GM18505 (cell line): Measurements from ENCODE around the gene PKD1L1.

Experiments
- ATAC-seq: cut with Tn5 transposase; IDR thresholded peaks from one replicate; pipeline ENCODE4 v1.9.1; 2021; ENCODE audit not compliant: unreplicated experiment
- POLR2A ChIP-seq: IDR thresholded peaks from 4 replicates; pipeline ENCODE4 v1.6.1; 2011; ENCODE audit warnings: borderline replicate concordance; ENCODE audit not compliant: insufficient read depth, insufficient read length; ENCODE audit errors: extremely low read depth

Gene PKD1L1

DNA sequence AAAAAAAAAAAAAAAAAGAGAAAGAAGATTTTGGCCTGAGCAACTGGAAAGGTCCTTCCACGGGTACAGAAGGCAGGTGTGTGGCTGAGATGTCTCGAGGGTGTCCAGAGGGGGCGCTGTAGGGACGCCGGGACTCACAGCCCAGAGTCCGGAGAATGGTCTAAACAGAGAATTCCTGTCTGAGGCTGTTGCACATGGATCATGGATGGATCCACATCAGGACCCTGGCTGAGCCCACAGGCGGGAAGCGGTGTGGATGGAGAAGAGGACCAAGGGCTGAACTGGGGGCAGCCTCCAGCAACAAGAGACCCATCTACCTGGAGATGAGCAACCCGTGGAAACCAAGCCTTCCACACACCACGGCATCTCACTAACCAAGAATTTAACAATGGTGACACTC lies 55.0 kb downstream of the PKD1L1 start:
- ATAC-seq: no peak
- TF ChIP-seq POLR2A: no peak

DNA sequence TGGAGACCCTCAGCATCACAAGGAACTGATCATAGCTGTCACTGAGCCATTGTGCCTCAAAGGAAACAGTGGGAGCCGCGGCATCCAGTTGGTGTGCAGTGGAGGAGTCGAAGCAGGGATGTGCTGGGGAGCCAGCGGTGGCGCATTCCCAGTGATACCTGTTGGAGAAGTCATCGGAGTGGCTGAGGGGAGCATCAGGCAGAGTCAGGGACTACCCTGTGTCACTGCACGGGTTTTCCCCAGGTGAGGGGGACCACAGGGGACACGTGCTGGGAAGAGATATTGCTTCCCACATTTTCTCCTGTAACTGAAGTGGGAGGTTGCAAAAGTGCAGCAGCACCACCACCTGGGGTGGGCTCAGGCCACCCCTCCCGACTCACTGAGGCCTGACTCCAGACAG lies 57.7 kb downstream of the PKD1L1 start:
- TF ChIP-seq POLR2A: no peak
- no peak for ATAC-seq

DNA sequence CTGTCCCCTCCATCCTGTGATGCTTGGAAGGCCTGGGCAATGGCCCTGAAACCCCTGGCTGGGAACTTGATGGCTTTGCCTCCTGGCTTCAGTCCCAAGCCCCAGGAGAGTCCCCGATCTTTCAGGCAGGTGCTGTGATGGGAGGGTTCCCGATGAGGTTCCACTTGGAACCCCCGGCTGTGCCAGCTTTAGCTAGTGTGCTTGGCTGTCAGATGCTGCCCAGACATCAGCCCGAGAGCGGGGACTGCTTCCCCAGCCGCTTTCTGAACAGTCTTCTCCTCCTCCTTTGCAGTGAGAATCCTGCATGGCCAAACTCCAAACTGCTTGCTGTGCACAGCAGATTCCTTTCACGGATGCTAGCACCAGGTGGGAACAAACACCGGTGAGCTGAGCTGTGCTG lies 58.1 kb downstream of the PKD1L1 start:
- no peak for ATAC-seq
- TF ChIP-seq POLR2A: no peak

DNA sequence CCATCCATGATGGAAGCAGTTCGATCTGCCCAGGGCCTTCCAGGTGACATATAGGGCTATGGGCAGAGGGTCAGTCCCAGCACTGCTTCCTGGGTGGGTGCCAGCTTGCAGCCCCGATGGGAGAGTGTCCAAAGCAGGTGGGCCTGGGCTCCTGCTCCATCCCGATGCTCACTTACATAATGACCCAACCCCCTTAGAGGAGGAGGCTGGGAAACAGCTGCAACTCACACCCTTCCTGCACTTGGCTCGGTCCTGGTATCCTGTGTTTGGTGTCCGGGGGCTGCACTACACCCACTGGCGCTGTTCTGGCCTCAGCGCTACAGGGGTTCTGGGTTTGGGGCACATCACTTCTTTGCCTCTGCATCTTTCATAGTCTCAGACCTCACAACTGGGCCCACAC lies 58.5 kb downstream of the PKD1L1 start:
- ATAC-seq: no peak
- no peak for TF ChIP-seq POLR2A

DNA sequence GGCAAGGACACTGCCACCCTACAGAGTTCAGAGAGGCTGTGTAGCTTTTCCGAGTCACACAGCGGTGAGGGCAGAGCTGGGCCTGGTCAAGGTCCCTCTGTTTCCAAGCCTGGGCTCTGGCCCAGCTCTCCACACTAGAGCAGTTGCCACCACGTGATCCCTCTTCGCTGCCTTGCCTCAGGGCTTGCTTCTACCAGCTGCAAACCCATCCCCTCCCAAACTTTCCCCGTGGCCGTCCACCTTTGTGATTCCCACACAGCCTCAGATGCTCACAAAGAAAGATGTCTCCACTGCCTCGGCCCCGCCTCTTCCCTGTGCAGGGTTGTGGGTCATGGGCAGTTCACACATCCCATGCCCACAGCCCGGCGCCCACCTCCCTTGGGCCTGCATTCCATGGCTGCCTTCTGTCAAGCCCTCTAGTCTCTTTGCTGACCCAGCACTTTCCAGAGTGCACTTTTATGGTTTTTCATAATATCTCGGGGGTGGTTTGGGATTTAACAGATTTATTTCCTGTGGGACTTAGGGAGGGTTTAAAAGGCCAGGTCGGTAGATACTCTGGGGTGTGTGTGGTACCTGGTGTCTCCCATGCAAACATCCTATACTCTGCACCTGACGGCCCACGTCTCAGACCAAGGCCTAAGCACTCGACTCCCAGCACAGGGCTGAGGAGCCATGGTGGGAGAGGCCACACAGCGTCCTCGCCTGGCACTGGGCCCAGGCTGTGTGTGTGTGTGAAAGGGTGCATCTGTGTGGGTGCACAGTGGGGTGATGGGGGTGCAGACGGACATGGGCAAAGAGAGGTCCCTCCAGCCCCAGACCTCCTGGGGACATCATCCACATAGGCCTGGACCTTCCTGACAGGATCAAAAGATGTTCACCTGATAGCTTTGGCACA lies 59.6 kb downstream of the PKD1L1 start:
- no peak for TF ChIP-seq POLR2A
- no peak for ATAC-seq

DNA sequence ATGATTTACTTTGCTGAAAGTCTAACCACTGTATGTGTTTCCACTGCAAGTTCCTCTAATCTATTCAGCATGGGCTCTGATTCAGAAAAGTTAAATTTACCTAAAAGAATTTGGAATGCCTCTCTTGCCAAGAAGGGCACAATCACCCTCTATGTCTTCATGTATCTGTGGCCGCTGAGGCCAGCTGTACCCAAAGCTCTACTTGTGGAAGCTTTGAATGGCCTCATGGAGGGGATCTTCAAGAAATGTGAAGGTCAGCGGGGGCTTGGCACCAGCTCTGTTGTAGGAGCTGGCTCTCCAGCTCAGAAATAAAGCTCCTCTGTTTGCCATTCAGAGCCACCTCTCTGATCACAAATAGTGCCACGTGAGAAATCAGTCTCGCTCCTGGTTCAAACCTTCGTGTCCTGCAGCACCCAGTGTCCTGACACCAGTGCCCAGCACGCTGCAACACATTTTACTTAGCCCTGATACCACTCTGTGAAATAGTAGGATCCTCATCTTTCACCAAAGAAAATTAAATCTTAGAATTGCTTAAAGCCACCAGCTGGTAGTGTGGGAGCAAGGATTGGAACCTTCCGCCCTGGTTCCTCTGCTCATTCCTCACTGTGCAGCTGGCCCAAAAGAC lies 61.1 kb downstream of the PKD1L1 start:
- TF ChIP-seq POLR2A: no peak
- no peak for ATAC-seq

GRCh38 chr7:47885987-47886811 lies 62.1 kb downstream of the PKD1L1 start:
- no peak for ATAC-seq
- no peak for TF ChIP-seq POLR2A

DNA sequence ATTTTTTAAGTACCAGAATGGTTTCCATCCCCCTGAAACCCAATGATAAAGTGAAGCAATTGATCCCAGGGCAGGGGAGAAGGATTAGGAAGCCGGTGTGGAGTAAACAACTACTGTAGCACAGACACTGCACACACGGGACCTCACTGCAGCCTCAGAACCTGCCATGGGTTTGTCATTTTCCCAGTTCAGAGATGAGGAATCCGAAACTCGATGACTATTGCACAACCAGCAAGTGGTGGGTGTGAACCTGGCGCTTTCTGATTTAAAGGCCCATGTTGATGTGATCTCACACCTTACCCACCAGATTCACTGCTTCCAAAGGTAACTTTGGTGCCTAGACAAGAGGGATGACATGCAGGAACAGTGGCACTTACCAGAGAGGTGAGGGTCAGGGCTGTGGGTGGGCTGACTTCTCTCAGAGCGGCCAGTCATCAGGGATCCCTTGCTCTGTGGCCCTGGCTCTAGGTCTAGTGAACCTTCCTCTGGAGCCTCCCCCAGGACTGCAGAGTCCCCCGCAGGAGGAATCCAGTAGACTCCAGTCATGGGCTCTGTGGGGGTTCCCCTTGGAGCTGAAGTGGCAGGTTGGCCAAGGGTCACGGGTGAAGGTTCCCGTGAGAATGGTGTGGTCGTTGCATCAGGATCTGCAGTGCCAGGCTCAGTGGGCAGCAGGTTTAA lies 62.8 kb downstream of the PKD1L1 start:
- no peak for ATAC-seq
- TF ChIP-seq POLR2A: no peak

DNA sequence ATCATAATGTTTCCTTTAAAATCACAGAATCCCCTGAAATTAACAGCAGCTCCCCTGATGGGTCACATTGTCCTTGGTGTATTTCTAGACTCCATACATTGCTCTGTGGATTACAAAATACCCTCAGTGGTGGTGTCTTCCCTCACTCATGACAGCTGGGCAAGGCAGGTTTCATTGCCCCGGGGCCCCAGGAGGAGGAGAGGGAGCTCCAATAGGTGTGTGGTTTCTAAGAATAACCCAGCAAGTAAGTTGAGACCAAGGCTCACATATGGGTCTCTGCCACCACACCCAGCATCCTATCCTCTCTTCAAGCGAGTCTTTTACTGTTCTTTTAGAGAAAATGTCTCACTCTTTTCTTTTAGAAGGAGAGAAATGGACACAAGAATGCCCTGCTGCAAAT lies 63.6 kb downstream of the PKD1L1 start:
- ATAC-seq: no peak
- TF ChIP-seq POLR2A: no peak

DNA sequence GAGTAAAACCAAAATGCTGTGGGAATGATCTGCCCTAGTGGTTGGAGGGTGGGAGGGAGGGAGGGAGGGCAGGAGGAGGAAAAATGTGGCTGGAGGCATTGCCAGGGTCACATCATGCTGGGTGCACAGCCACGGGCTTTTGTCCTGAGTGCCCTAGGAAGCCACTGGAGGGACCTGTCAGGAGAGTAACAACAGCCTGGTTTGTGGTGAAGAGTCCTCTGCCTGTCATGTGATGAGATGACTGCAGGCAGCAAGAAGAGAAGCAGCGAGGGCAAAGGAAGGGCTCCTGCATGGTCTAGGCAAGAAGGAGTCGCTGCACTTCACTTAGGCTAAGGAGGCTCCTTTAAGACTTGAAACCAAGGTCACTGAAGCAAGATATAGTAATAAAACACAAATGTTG lies 65.6 kb downstream of the PKD1L1 start:
- no peak for ATAC-seq
- no peak for TF ChIP-seq POLR2A

GRCh38 chr7:47881256-47881655 lies 67.0 kb downstream of the PKD1L1 start:
- no peak for ATAC-seq
- no peak for TF ChIP-seq POLR2A

DNA sequence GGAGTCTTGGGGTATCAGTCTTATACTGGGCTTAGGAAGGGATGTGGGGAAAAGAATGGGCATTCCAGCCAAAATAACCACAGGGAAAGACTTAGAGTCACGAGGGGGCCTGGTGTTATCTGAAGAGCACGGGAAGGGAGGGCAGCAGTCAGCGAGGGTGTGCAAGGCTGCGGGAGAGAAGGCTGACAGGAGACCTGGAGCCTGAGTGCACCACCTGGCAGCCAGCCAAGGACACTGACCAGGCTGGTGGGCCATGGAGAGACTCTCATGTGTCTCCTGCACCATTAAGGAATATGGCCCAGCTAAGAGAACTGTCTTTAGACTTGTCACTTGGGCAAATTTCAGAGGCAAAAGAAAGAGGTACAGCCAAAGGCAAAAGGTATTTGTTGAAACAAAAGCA lies 69.6 kb downstream of the PKD1L1 start:
- ATAC-seq: no peak
- no peak for TF ChIP-seq POLR2A

DNA sequence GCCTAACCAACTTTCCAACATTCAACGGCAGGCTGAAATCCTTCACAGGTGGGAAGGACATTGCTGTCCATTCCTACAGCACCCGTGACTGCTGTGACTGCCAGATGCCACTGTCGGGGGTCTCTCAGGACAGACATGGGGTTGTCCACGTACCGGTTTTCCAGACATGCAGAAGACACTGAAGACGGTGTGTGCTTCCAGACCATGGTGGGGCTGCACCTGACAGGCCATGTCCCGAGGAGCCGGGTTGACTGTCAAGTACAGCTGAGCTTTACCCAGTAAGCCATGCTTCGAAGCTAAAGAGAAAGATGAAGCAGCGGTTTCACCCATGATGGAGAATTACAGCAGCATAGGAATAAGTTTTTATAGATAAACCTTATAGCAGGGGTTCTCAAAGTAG lies 70.9 kb downstream of the PKD1L1 start:
- no peak for TF ChIP-seq POLR2A
- no peak for ATAC-seq
